Inferior parietal cortex (tissue), 1 donor: ENCODE measurements around the gene NCKAP5.
"Not testable (repeated sequence)": the region's sequence is repeated elsewhere in the genome, so short reads cannot be mapped to it uniquely, and the experiment has no call there.

Experiments
- DNase-seq: peaks from one replicate; pipeline ENCODE4 v3.0.0-alpha.2; 2016; ENCODE audit errors: extremely low spot score

Gene NCKAP5

GRCh38 chr2:132811148-132811915 is 756.9 kb downstream of the NCKAP5 start:
- no peak for DNase-seq

- not testable (repeated sequence) for DNase-seq
Observed at GRCh38 chr2:132809962-132810361, 758.3 kb downstream of the NCKAP5 start.

- DNase-seq, result peak; percentile 45
Observed at GRCh38 chr2:132804051-132804450, 764.2 kb downstream of the NCKAP5 start.

GRCh38 chr2:132798341-132798740 is 769.9 kb downstream of the NCKAP5 start:
- no peak for DNase-seq

- DNase-seq, result no peak
Observed at GRCh38 chr2:132797556-132797955, 770.7 kb downstream of the NCKAP5 start.

- DNase-seq, result no peak
Observed at GRCh38 chr2:132797071-132797470, 771.2 kb downstream of the NCKAP5 start.

GRCh38 chr2:132795220-132795619 is 773.0 kb downstream of the NCKAP5 start:
- no peak for DNase-seq

- no peak for DNase-seq
Observed at GRCh38 chr2:132793532-132793931, 774.7 kb downstream of the NCKAP5 start.

- DNase-seq, result no peak
Observed at GRCh38 chr2:132790207-132790785, 778.0 kb downstream of the NCKAP5 start.

- DNase-seq, result no peak
Observed at GRCh38 chr2:132789066-132789465, 779.2 kb downstream of the NCKAP5 start.

- no peak for DNase-seq
Observed at GRCh38 chr2:132788310-132788838, 779.9 kb downstream of the NCKAP5 start.

GRCh38 chr2:132783883-132784282 is 784.4 kb downstream of the NCKAP5 start:
- no peak for DNase-seq

- no peak for DNase-seq
Observed at GRCh38 chr2:132782176-132782783, 786.0 kb downstream of the NCKAP5 start.

GRCh38 chr2:132780651-132781050 is 787.6 kb downstream of the NCKAP5 start:
- DNase-seq, result no peak

GRCh38 chr2:132779206-132779721 is 789.0 kb downstream of the NCKAP5 start:
- DNase-seq, result no peak

- DNase-seq, result no peak
Observed at GRCh38 chr2:132776287-132776686, 792.0 kb downstream of the NCKAP5 start.

GRCh38 chr2:132774189-132774588 is 794.1 kb downstream of the NCKAP5 start:
- no peak for DNase-seq

- DNase-seq, result no peak
Observed at GRCh38 chr2:132773331-132773730, 794.9 kb downstream of the NCKAP5 start.

- no peak for DNase-seq
Observed at GRCh38 chr2:132772340-132772739, 795.9 kb downstream of the NCKAP5 start.

- DNase-seq, result peak; percentile 12
Observed at GRCh38 chr2:132766573-132766972, 801.7 kb downstream of the NCKAP5 start.

- DNase-seq, result no peak
Observed at GRCh38 chr2:132761437-132761836, 806.8 kb downstream of the NCKAP5 start.

- no peak for DNase-seq
Observed at GRCh38 chr2:132760971-132761370, 807.3 kb downstream of the NCKAP5 start.

- DNase-seq, result no peak
Observed at GRCh38 chr2:132760405-132760804, 807.9 kb downstream of the NCKAP5 start.
